ENCODE measurements around the gene SLC16A1.

GRCh38 chr1:112934577-112934976, 21.4 kb downstream of the SLC16A1 start:
- TF ChIP-seq EZH2 (IDR thresholded peaks at IDR 0.05; ENCODE audit: borderline replicate concordance, control insufficient read depth, low read depth, low read length) (no peak), EP300 (IDR thresholded peaks at IDR 0.05; ENCODE audit: borderline replicate concordance in 1 of 2, control insufficient read depth in 1 of 2, low read depth in 2 of 2, low read length in 2 of 2) (no peak), RAD51 (IDR thresholded peaks at IDR 0.05) (no peak), CHD1 (IDR thresholded peaks at IDR 0.05; ENCODE audit: low read depth, low read length) (no peak), RCOR1 (conservative IDR thresholded peaks at IDR 0.05; ENCODE audit: low read depth, low read length) (no peak), CTCF (IDR thresholded peaks at IDR 0.05 in 2 of 3, conservative IDR thresholded peaks at IDR 0.05 in 1 of 3; ENCODE audit: control insufficient read depth in 2 of 3, extremely low read depth in 1 of 3, insufficient read depth in 1 of 3, low read depth in 3 of 3, low read length in 3 of 3) (no peak), ETV6 (conservative IDR thresholded peaks at IDR 0.05 in 1 of 2, IDR thresholded peaks at IDR 0.05 in 1 of 2; ENCODE audit: borderline replicate concordance in 1 of 2, low read depth in 1 of 2) (no peak), ZNF274 (IDR thresholded peaks at IDR 0.05; ENCODE audit: insufficient read depth, insufficient read length) (no peak), SMC3 (IDR thresholded peaks at IDR 0.05; ENCODE audit: borderline replicate concordance, low read length) (no peak), YY1 (IDR thresholded peaks at IDR 0.05; ENCODE audit: low read depth, low read length) (no peak), POLR2A (IDR thresholded peaks at IDR 0.05; ENCODE audit: low read depth, low read length) (no peak), RAD21 (IDR thresholded peaks at IDR 0.05; ENCODE audit: insufficient read depth, low read depth, low read length) (no peak), GABPA (IDR thresholded peaks at IDR 0.05; ENCODE audit: low read depth) (no peak), USF2 (IDR thresholded peaks at IDR 0.05; ENCODE audit: borderline replicate concordance, low read depth, low read length) (no peak)
